Bronchial epithelial cell (primary cell): ENCODE data around the gene CD36. TPM values are rescaled to one million over a fixed set of nuclear protein-coding genes. Genes with fewer than 3 reads are reported as not detected.
"Not testable (repeated sequence)": the region's sequence is repeated elsewhere in the genome, so short reads cannot be mapped to it uniquely, and the experiment has no call there.

Experiments
- DNase-seq: peaks from one replicate; pipeline ENCODE4 v3.0.0-alpha.2; 2010; ENCODE audit warnings: low read depth
- FAIRE-seq: peaks from 2 replicates; lab custom pipeline; 2011; peaks lifted over from hg19 to GRCh38; lab: Jason Lieb, UNC
- H3K27me3 ChIP-seq: 2 replicates; pipeline ENCODE4 v1.5.1; 2011; ENCODE audit warnings: low read length; ENCODE audit not compliant: control insufficient read depth, insufficient read depth
- H3K36me3 ChIP-seq: 2 replicates; pipeline ENCODE4 v1.5.1; 2011; ENCODE audit warnings: low read length; ENCODE audit not compliant: control insufficient read depth, insufficient read depth
- H3K4me3 ChIP-seq: 2 replicates; pipeline ENCODE4 v1.5.1; 2011; ENCODE audit warnings: mild to moderate bottlenecking, low read depth, low read length, control low read depth
- total RNA-seq: library from RNA; depleted of rRNA; stranded (reverse); fragments of >200 nt; gene quantifications from 2 replicates; pipeline ENCODE4 v1.2.1, GENCODE V29; 2014
- TF ChIP-seq, protein P1 (sequence below): IDR thresholded peaks from 2 replicates; pipeline ENCODE4 v1.5.1; 2011; ENCODE audit warnings: mild to moderate bottlenecking, moderate library complexity, low read length, control low read depth, inconsistent platforms; ENCODE audit not compliant: insufficient read depth, severe bottlenecking

The CD36 gene
- total RNA-seq, 1 donor from 2014 or later, result 1.3 TPM

- DNase-seq (no peak), FAIRE-seq (no peak)
- H3K4me3 ChIP-seq, result no peak overlapping the region
- H3K36me3 ChIP-seq, result no peaks in the 10 kb centered on the region
- no peaks in the 10 kb centered on the region for H3K27me3 ChIP-seq
- TF ChIP-seq, protein P1, sequence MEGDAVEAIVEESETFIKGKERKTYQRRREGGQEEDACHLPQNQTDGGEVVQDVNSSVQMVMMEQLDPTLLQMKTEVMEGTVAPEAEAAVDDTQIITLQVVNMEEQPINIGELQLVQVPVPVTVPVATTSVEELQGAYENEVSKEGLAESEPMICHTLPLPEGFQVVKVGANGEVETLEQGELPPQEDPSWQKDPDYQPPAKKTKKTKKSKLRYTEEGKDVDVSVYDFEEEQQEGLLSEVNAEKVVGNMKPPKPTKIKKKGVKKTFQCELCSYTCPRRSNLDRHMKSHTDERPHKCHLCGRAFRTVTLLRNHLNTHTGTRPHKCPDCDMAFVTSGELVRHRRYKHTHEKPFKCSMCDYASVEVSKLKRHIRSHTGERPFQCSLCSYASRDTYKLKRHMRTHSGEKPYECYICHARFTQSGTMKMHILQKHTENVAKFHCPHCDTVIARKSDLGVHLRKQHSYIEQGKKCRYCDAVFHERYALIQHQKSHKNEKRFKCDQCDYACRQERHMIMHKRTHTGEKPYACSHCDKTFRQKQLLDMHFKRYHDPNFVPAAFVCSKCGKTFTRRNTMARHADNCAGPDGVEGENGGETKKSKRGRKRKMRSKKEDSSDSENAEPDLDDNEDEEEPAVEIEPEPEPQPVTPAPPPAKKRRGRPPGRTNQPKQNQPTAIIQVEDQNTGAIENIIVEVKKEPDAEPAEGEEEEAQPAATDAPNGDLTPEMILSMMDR, result peak; percentile 13
These were observed 23.3 kb downstream of the CD36 start for GRCh38 chr7:80661729-80662128.

DNA sequence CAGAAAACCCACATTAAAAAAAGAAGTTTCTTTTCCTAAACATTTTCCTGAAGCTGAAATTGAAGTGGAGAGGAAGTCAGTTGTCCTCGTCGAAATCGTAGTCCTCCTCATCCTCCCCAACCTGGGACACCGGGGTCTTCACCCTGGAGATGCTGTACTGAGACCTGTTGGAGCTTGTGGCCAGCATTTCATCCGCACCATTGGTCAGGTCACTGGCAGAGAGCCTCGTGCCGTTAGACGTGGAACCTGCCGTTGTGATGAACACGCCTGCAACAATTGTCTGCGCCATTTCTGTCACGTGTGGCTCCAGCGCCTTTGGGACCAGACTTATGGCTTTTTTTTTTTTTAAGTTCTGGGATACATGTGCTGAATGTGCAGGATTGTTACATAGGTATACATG lies 23.8 kb downstream of the CD36 start:
- no peak for FAIRE-seq
- Histone ChIP-seq H3K4me3 (no peak overlapping the region), H3K27me3 (no peaks in the 10 kb centered on the region), H3K36me3 (no peaks in the 10 kb centered on the region)
- no peak for DNase-seq
- TF ChIP-seq, protein P1, result no peak

DNA sequence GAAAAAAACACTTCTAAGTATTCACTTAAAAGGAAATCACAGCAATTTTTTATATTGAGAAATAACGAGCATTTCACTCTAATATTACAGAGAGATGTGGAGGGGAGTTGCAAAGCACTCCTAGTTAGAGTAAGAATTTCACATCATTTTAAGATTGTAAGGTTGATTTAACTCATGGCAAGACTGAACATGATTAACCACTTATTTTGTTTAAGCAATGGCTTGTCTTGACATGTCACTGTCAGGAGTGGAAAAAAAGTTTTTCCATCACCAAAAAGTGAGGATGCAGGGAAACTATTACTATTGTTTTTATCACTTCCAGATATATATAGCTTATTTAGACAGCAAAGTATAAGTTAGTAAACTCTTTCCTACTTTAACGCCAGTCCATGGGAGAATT lies 27.1 kb downstream of the CD36 start:
- TF ChIP-seq, protein P1, result no peak
- Histone ChIP-seq H3K4me3 (no peak overlapping the region), H3K27me3 (no peaks in the 10 kb centered on the region), H3K36me3 (no peaks in the 10 kb centered on the region)
- FAIRE-seq, result no peak
- peak; percentile 85 for DNase-seq

DNA sequence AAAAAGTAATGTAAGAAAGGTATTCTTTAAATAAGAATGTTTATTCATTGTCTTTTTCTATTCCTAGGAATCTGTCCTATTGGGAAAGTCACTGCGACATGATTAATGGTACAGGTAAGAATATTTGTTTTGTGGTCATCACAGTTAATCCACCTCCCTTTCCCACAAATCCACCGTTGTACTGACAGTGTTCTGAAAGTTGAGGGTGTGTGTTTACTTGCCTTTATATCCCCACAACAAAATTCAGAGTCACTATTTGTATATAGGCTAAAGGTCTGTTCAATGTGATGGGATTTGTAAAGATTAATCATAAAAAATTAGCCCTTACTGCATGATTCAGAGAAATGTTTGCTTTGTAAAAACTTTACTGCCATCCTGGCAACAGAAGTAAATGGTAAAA lies 27.9 kb downstream of the CD36 start:
- no peaks in the 10 kb centered on the region for H3K36me3 ChIP-seq
- TF ChIP-seq, protein P1, result no peak
- FAIRE-seq, result no peak
- peak; percentile 82 for DNase-seq
- H3K4me3 ChIP-seq, result no peak overlapping the region
- no peaks in the 10 kb centered on the region for H3K27me3 ChIP-seq

DNA sequence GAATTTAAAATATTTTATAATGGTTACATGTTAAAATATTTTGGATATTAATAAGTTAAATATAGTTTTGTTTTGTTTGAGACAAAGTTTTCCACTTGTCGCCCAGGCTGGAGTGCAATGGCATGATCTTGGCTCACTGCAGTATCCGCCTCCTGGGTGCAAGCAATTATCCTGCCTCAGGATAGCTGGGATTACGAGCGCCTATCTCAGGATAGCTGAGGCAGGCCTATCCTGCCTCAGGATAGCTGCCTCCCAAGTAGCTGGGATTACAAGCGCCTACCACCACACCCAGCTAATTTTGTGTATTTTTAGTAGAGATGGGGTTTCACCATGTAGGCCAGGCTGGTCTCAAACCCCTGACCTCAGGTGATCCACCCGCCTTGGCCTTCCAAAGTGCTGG lies 30.9 kb downstream of the CD36 start:
- not testable (repeated sequence) for FAIRE-seq, H3K4me3 ChIP-seq, DNase-seq, H3K27me3 ChIP-seq, H3K36me3 ChIP-seq

DNA sequence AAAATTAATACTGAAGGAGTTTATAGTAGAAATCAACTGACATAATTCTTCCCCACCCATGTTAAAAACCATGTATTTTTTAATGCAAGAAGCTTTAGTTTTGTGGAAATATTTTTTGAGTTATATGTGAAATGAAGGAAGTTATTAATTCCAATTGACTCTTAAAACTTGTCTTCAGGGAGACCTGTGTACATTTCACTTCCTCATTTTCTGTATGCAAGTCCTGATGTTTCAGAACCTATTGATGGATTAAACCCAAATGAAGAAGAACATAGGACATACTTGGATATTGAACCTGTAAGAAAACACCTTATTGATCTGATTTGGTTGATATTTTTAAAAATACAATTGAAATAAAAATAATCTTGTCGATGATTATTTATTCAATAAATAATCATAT lies 33.3 kb downstream of the CD36 start:
- H3K27me3 ChIP-seq, result no peaks in the 10 kb centered on the region
- TF ChIP-seq, protein P1, result no peak
- DNase-seq (no peak), FAIRE-seq (no peak)
- no peak overlapping the region for H3K4me3 ChIP-seq
- H3K36me3 ChIP-seq, result no peaks in the 10 kb centered on the region
